A172 (cell line): ENCODE data around the gene OR14A16. TPM values are rescaled to one million over a fixed set of nuclear protein-coding genes. Genes with fewer than 3 reads are reported as not detected.

Experiments
- DNase-seq: peaks from one replicate; pipeline ENCODE4 v3.0.0-alpha.2; 2015; ENCODE audit warnings: low spot score
- total RNA-seq: library from RNA; depleted of rRNA; stranded (reverse); fragments of >200 nt; shearing (Covaris generic); gene quantifications from 2 replicates; pipeline ENCODE4 v1.2.3, GENCODE V29; 2014; rRNA removed

The OR14A16 gene, protein sequence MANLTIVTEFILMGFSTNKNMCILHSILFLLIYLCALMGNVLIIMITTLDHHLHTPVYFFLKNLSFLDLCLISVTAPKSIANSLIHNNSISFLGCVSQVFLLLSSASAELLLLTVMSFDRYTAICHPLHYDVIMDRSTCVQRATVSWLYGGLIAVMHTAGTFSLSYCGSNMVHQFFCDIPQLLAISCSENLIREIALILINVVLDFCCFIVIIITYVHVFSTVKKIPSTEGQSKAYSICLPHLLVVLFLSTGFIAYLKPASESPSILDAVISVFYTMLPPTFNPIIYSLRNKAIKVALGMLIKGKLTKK
- total RNA-seq: not detected in 2 replicates

DNA sequence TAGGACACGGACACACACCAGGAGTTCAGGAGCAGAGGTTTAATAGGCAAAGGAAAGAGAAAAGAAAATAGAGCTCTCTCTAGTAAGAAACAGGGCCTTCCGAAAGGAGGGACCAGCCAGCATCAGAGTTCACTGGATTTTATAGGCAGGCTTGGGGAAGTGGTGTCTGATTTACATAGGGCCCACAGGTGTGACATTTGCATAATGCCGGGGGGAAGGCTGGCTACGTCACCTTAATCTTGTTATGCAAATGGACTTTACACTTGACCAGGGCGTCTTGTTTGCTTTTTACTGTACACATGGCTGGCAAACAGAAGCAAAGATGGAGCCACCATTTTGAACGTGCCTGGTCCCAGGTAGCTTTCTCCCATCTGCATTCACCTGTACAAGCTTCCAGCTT is at the start of gene OR14A16:
Gene OR14A16 (minus strand): TSS at position 97 of the 400 bp plus-strand sequence. CDS start 8,390 bp downstream, outside the sequence.
- DNase-seq: no peak

DNA sequence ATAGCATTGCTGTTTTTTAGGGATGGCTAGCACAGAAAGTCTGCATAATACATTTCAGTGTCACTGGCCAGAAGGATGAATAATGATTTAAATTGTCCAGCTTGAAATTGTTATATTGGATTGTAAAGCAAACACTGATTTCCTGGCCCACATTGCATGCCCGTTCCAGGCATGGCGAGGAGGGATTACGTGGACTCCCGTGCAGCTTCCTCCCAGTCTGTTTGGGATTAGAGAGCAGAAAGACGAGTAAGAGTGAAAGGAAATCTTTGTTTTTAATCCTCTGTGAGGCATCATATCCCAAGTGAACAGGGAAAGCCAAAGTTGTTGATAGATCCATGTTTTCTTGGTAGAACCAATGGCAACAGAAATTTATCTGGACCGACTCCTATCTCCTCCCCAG is 41.5 kb upstream of the OR14A16 start:
- DNase-seq: no peak

DNA sequence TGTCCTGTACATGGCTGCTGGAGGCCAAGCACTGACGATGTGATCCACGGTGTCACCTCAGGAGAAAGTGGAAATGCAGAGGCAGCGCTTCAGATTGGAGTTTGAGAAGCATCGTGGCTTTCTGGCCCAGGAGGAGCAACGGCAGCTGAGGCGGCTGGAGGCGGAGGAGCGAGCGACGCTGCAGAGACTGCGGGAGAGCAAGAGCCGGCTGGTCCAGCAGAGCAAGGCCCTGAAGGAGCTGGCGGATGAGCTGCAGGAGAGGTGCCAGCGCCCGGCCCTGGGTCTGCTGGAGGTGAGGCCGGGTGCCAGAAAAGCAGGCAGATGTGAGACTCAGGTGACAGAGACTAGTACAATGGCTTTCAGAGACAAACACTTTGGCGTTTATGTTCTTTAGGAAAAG is 40.7 kb upstream of the OR14A16 start:
- DNase-seq: no peak

DNA sequence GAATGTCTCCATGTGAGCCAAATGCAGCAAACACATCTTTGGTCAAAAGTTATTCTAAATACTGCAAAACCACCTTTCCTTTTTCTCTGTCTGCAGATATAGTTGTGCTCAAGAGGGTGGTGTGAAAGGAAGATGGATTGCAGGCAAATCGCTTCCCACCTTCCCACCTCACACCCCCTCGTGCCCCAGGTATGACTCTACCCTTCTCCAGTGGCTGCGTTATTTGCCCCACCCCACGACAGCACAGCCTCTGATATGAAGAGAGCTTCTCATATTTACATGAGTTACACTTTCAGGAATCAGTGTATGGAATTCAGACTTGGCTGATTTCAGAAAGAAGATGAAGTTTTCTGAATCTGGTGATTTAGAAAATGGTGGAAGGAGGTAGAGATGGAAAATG is 38.8 kb upstream of the OR14A16 start:
- no peak for DNase-seq

DNA sequence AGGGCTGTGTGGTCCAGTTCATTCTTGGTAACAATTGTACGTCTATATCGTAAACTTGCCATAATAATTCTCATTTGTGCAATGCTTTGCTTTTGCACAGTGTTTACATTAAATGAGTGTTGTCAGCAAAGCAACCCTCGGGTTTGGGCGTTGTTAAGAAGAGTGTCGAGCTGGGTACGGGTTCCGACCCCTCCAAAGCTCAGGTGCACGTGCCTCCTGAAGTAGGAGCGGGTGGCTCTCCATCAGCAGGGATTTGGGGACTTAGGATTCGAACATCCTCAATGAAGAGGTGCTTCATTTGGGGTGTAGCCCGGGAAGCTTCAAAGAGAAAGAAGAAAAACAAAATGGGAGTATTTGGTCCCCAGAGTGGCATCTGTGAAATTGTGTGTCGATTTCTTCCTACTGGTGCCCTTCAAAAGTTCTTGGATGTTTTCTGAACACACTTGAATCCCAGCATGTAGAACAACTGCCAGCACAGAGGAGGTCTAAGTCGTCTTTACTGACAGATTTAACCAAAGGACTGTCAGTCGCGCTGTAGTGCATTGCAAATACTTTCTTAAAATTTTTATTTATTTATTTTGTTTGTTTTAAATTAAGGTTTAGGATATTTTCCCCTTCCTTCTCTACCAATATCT is 34.2 kb upstream of the OR14A16 start:
- no peak for DNase-seq

DNA sequence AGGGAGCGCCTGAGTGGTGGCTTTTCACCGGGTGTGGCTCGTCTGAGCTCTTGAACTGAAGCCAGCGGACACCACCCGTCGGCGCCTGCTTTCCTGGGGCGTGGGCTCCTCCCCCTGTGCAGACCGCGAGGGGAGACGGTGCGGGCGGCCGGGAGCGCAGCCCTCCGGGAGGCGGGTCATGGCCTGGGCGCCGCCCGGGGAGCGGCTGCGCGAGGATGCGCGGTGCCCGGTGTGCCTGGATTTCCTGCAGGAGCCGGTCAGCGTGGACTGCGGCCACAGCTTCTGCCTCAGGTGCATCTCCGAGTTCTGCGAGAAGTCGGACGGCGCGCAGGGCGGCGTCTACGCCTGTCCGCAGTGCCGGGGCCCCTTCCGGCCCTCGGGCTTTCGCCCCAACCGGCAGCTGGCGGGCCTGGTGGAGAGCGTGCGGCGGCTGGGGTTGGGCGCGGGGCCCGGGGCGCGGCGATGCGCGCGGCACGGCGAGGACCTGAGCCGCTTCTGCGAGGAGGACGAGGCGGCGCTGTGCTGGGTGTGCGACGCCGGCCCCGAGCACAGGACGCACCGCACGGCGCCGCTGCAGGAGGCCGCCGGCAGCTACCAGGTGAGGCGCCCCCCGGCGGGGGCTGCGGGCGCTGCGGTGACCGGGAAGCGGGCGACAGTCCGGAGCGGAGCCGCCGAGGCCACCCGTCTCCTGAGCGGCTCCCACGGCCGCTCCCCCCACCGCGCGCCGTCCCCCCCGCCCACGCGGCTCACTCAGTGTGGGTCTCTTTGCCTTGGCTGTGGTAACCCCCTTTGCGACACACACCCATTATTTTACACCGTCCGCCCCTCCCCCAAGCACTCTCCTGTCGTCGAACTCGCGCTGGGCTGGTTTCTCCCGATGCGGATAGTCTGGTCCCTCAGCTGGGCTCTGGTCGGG is 33.4 kb upstream of the OR14A16 start, which contains the start of gene TRIM58:
Gene TRIM58 (plus strand): TSS at position 119 of the 916 bp plus-strand sequence. CDS start 60 bp downstream, at position 179.
- no peak for DNase-seq

DNA sequence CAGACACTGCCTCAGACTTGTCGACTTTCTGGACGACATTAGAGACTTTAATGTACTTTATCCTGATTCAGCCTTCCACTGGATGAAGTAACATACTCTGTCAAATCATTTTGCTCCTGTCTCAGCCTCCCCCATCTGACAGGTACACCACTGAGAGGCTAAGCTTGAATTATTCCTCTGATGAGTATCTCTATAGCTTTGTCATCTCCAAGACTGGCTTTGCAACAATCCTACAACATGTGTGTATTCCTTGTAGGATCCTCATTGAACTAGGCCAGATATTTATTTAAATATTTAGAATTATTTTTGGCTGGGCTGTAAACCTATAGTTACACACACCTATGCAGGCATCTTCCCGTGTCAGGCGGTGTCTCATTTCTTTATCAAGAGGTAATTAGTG is 32.0 kb upstream of the OR14A16 start:
- DNase-seq: no peak

DNA sequence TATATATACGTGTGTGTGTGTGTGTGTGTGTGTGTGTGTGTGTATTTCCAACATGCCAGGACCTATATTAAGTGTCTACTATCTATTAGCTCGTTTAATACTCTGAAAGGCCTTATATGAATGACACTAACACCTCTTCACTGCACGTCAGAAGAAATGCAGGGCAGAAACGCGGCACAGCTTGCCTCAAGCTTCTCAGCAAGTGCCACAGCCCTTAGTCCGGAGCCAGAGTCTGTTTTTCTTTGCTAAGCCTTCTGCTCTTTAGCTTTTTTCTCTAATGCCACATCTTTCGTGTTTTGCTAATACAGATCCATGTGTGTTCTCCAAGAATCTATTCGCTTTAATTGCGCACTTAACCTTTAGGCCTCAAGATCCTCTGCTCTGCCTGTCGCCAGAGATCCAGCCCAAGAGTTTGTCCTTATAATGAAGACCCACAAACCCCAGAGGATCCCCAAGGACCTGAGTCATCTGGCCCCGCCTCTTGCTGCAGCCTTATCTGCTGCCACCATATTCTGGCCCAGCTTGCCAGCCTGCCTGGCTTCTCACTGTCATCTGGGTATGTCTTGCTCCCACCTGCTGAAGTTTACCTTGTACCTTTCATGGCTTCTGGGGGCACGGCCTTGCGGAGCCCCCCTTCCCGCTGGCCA is 31.1 kb upstream of the OR14A16 start:
- peak; percentile 9 for DNase-seq

DNA sequence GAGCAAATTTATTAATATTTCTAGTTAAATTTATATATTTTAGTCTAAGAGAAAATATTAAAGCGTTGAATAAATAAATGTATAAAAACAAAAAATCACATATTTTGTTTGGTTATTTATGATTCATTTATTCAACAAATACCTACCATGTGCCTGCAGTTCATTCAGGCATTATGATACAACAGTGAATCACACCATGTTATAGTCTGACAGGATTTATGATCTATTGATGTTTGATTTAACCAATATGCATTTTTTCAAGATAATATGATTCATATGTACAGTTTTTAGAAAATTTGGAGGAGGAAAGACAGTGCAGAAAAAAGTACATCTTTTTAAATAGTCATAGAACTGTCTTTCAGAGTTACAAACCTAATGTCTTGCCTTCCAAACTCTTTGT is 25.7 kb upstream of the OR14A16 start:
- DNase-seq: no peak

DNA sequence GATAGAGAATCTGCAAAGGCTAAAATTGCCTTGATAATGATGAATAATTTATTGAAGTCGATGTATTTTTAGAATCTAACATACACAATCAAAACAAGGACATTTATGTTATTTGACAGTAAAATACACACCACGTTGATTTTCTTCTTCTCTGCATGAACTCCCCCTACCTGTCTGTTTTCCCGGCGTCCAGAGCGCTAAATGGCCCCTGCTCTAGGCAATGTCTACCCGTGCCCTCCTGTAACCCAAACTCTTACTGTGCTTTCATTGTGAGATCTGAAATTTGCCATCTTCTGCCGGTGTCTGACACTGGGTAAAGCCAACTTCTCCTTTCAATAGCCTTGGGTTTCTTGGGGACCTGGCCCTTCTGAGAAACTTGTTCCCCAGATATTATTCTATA is 24.4 kb upstream of the OR14A16 start:
- no peak for DNase-seq

DNA sequence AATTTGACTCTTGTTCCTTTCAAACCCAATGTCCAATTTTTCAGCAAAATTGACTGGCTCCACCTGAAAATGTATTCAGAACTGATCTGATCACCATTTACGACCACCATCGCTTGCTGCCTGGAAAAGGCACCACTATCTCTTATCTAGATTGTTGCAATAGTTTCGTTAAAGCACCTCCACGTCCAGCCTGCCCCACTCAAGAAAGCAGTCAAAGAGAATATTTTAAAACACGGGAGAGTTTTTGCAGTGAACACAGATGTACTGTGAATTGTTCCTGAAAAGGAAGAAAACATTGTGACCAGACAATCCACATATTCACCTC is 21.7 kb upstream of the OR14A16 start:
- no peak for DNase-seq

DNA sequence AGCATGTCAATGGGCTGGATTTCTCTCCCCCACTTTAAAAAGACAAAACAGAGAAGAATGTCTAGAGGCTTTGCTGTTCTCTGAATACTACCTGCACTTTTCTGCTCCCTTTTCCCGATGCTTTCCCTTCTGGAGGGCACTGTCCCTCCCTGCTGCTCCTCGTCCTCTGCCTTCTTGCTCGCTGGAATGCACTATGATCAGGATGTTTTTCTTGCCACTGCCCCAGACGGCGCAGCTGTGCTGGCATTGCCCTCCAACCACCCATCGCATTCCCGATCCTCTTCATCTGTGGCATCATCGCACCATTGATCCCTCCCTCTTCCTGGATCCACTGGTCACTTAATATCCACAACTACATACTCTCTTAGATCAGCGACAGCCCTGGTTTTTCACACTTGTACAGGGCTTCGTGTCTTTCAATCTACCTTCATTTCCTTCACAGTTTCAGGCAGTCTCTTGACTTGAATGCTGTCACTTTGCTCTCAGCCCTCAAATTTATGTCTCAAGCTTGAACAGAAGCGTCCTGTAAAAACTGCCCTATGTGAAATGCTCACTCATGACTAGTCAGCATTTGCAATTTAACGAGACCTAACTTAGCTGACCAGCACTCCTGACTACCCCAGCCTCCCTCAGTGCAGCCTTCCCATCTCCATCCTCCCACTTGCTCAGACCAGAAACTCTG is 21.2 kb upstream of the OR14A16 start:
- DNase-seq: peak; percentile 6

DNA sequence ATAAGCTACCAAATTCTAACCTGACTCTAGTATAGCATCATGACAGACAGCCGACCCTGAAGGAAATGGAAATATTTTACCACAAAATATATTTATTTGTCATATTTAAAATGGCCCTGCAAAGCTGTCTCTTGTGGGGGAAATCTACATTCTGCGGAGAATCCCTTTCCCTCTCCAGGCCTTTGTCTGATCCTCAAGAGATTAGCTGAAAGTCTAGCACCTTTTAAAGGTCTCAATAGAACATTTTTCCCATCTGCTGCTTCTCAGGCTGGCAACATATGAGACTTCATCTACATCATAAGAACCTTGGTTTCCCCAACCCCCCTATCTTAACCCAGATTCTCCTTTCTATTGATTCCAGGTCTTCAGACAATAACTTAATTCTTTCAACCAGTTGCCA is 19.5 kb upstream of the OR14A16 start:
- DNase-seq: no peak

DNA sequence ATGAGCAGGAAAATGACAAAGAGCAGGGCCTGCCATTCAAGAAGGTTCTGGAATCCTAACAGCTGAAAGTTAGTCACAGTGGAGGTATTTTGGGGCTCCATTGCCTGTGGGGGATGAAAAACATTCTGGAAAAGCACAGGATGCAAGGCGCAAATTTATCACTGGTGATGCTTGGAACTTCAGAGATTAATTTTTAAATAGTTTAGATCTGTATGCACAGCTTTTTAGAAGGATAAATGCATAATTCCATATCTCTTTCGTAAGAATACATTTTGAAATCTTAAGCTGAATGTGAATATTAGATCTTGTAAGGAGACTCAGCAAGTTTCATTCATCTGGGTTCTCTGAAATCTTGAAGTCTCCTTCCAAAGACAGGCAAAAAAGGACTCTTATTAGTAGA is 17.9 kb upstream of the OR14A16 start, which contains the start of gene OR11L1:
Gene OR11L1 (minus strand): TSS at position 101 of the 400 bp plus-strand sequence. CDS start 0 bp downstream, at position 101.
- no peak for DNase-seq

DNA sequence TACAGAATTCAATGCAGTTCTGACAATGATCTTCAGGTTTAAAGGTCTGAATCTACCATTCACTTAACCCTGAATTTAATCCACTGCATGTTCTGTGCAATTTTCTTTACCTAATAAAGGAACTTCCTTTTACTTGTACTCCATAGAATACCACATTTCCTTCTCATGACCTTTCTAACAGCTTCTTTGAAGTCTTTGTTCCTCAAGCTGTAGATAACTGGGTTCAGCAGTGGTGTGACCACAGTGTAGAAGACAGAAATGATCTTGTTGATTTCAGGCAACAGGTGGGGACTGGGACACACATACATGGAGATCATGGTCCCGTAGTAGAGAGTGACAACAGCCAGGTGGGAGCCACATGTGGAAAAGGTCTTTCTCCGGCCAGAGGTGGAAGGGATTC is 16.9 kb upstream of the OR14A16 start:
- DNase-seq: no peak

DNA sequence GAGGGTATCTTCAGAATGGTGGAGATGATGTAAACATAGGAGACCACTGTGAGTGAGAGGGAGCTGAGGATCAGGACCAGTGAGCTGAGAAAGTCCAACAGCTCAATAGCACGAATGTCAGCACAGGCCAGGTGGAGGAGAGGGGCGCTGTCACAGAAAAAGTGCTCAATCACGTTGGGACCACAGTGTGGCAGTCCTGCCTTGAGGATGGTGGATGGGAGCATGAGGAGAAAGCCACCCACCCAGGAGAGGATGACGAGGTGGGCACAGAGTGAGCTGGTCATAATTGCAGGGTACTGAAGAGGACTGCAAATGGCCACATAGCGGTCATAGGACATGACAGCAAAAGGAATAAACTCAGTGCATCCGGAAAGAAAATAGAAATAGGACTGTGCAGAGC is 9.7 kb upstream of the OR14A16 start:
- no peak for DNase-seq

DNA sequence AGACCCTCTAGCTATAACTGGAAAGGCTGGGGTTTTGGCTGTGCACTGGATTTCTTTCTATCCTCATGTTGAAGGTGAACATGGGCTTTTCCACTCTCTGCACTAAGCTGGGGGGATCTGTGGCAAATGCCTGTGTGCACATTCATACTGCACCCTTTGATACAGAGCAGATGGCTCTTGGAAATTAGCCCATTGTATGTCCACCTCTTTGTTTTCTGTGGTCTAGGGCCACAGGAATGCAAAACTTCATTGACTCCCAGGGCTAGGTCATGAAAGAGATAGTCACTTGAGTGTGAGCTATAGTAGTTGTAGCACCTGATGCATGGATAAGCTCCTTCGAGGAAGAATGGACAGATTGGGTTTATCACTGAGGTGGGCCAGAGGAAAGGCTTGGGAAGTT is 5.7 kb upstream of the OR14A16 start:
- no peak for DNase-seq

DNA sequence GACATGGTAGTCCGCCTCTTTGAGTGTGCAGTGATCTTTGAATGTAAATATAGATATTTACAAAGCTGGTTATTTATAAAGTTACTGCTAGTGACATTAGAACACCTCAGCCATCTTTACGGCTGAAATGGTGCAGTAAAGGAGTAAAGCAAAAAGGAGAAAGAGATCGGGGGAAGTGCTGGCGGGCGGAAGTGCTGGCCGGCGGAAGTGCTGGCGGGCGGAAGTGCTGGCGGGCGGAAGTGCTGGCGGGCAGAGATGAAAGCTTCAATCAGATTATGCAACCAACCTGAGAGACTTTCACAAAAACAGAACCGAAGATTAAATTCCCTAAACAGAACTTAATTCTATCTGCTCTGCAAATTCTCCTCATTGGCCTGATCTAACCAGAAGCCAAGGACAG is 1.4 kb upstream of the OR14A16 start:
- DNase-seq: no peak

DNA sequence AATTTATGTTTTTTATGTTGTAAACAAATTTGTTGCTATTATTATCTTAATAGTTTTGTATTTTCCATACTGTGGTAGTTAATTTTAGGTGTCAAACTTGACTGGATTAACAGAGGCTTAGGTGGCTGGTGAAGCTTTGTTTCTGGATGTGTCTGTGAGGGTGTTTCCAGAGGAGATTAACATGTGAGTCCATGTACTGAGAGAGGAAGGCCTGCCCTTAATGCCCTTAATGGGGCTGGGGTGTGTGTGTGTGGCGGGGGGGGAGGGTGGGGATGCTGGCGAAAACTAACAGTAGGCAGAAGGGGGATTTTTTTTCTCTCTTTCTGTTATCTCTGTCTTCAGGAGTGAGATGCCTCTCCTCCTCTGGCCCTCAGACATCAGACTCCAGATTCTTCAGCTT is 1.9 kb downstream of the OR14A16 start:
- no peak for DNase-seq

DNA sequence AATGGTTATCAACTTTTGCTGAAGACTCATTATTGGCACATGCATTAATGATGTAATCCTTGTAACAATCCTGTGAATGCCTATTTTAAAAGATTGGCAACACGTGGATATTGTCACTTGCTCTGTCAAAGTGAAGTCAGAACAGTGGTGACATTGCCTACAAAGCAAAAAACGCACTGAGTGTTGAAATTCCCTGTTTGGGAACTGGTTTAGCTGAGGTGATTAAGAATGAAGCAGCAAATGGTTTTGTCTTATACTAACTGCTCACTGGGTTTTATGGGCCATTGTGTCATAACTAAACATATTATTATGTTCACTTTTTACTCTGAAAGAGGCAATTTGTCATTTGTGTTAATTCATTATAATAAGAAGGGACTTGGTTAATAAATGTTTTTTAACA is 11.3 kb downstream of the OR14A16 start:
- no peak for DNase-seq

DNA sequence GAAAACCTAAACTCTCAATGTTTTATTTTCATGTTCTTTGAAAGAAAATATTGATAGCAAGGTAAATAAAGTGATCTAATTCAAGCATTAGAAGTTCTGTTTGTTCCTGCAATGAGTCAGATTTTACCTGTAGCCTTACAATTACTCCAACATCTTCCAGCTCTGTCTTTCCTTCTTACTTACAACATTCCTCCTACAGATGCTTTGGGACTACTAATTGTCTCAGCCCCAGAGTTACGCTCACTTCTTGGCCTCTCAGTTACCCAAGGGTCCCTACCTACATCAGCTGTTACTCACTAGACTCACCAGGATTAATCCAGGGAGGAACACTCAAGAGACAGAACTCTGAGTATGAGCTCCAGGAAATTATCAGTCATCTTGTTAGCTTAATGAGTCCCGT is 26.4 kb downstream of the OR14A16 start:
- DNase-seq: no peak
